Neural cell (in vitro differentiated cells): Measurements from ENCODE around the gene SCRN2. TPM values are rescaled to one million over a fixed set of nuclear protein-coding genes. Genes with fewer than 3 reads are reported as not detected.

ENCODE experiments used
- H2AFZ ChIP-seq: fragments of 200-600, 300-800 bp; sonication (generic), shearing (Covaris generic); 2 replicates; pipeline ENCODE4 v1.6.0; 2014; ENCODE audit warnings: low read depth, mild to moderate bottlenecking, antibody characterized with exemption, low read length, moderate library complexity
- H3F3A ChIP-seq: fragments of 200-600 bp; shearing (Covaris generic); 2 replicates; pipeline ENCODE4 v1.6.1; 2016; ENCODE audit warnings: mild to moderate bottlenecking, moderate library complexity, mixed read lengths, antibody characterized with exemption, low read length; ENCODE audit not compliant: insufficient read depth, poor library complexity, severe bottlenecking
- H3K27ac ChIP-seq: fragments of 200-600, 300-800 bp; sonication (generic), shearing (Covaris generic); 2 replicates; pipeline ENCODE4 v1.5.1; 2014; ENCODE audit warnings: mild to moderate bottlenecking, low read length, moderate library complexity
- H3K27me3 ChIP-seq: fragments of 300-800, 200-600 bp; sonication (generic), shearing (Covaris generic); 2 replicates; pipeline ENCODE4 v1.6.0; 2014; ENCODE audit warnings: mild to moderate bottlenecking, low read depth, low read length, moderate library complexity; ENCODE audit not compliant: insufficient read depth
- H3K36me3 ChIP-seq: fragments of 300-800, 200-600 bp; sonication (generic), shearing (Covaris generic); 2 replicates; pipeline ENCODE4 v1.5.1; 2014; ENCODE audit warnings: mild to moderate bottlenecking, antibody characterized with exemption, low read length, moderate library complexity; ENCODE audit not compliant: insufficient read depth
- H3K4me2 ChIP-seq: fragments of 300-800, 200-600 bp; sonication (generic), shearing (Covaris generic); 2 replicates; pipeline ENCODE4 v1.6.0; 2014; ENCODE audit warnings: mild to moderate bottlenecking, low read length
- H3K4me3 ChIP-seq: fragments of 300-800, 200-600 bp; sonication (generic), shearing (Covaris generic); 2 replicates; pipeline ENCODE4 v1.5.1; 2014; ENCODE audit warnings: mild to moderate bottlenecking, low read length, moderate library complexity
- H3K79me2 ChIP-seq: fragments of 200-600 bp; shearing (Covaris generic); replicated peaks from 2 replicates; pipeline ENCODE4 v1.6.0; 2014; ENCODE audit warnings: mild to moderate bottlenecking, low read length, moderate library complexity; ENCODE audit not compliant: insufficient read depth
- H3K9ac ChIP-seq: fragments of 300-800, 200-600 bp; sonication (generic), shearing (Covaris generic); 2 replicates; pipeline ENCODE4 v1.6.1; 2016; ENCODE audit warnings: mild to moderate bottlenecking, low read length, mixed read lengths
- H3K9me2 ChIP-seq: fragments of 200-600 bp; shearing (Covaris generic); 2 replicates; pipeline ENCODE4 v1.6.1; 2016; ENCODE audit warnings: mild to moderate bottlenecking, low read length, mixed read lengths; ENCODE audit not compliant: insufficient read depth
- H3K9me3 ChIP-seq: fragments of 200-600, 300-800 bp; sonication (generic), shearing (Covaris generic); 2 replicates; pipeline ENCODE4 v1.6.1; 2016; ENCODE audit warnings: mild to moderate bottlenecking, mixed run types, low read length, moderate library complexity, mixed read lengths
- H4K20me1 ChIP-seq: fragments of 200-600 bp; shearing (Covaris generic); 2 replicates; pipeline ENCODE4 v1.6.1; 2016; ENCODE audit warnings: mild to moderate bottlenecking, mixed run types; ENCODE audit not compliant: insufficient read depth
- EP300 ChIP-seq: fragments of 450-650 bp; conservative IDR thresholded peaks from 2 replicates; pipeline ENCODE4 v1.6.1; 2014; ENCODE audit warnings: antibody characterized with exemption, mild to moderate bottlenecking, moderate library complexity; ENCODE audit not compliant: poor library complexity, severe bottlenecking
- EZH2 ChIP-seq: fragments of 200-600, 300-800 bp; shearing (Covaris generic), sonication (generic); IDR thresholded peaks from 2 replicates; pipeline ENCODE4 v1.6.1; 2014; ENCODE audit warnings: antibody characterized with exemption, low read length, borderline replicate concordance, mild to moderate bottlenecking; ENCODE audit not compliant: insufficient read depth, poor library complexity, severe bottlenecking
- MXI1 ChIP-seq: fragments of 450-650 bp; conservative IDR thresholded peaks from 2 replicates; pipeline ENCODE4 v1.6.1; 2014; ENCODE audit warnings: antibody characterized with exemption, mild to moderate bottlenecking; ENCODE audit not compliant: poor library complexity, severe bottlenecking
- RAD21 ChIP-seq: fragments of 450-650 bp; conservative IDR thresholded peaks from 2 replicates; pipeline ENCODE4 v1.6.1; 2014; ENCODE audit warnings: antibody characterized with exemption, mild to moderate bottlenecking, moderate library complexity
- polyA plus RNA-seq: library from polyadenylated mRNA; depleted of rRNA; stranded (reverse); fragments of >200 nt; gene quantifications from 2 replicates; pipeline ENCODE4 v1.2.3, GENCODE V29; 2014
- TF ChIP-seq, protein P1 (sequence below): fragments of 450-650 bp; IDR thresholded peaks from 2 replicates; pipeline ENCODE4 v1.5.1; 2014; ENCODE audit warnings: antibody characterized with exemption, mild to moderate bottlenecking, moderate library complexity; ENCODE audit not compliant: poor library complexity, severe bottlenecking
- TF ChIP-seq, protein P2 (sequence below): IDR thresholded peaks from 2 replicates; pipeline ENCODE4 v1.6.1; 2012; ENCODE audit warnings: borderline replicate concordance

Gene SCRN2
- polyA plus RNA-seq, 1 donor from 2014 or later = 94.0 TPM

DNA sequence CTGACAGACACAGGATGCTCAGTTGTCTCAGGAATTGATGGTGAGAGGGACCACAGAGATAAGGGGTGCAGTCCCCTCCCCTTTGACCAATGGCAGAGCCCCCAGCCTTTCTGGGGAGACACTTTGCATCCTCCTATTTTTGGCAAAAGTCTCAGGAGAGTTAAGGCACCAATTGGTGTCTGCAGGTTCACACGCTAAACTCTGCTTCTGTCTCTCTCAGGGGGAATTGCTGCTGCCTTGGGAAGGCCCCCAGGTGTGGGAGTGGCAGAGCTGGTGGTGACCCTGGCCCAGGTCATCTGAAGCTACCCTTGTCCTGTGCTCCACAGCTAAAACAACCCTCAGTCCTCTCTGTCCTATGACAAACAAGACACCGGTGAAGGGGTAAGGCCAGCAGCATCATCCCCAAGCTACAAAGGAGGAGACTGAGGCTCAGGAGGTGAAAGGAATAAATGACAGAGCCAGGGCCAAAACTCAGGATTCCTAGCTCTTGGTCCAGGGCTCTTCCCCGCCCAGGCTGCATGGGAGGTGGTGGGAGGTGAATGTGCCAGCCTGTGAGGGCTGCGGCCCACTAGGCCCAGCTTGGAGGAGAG lies 39.8 kb downstream of the SCRN2 start:
- Histone ChIP-seq H3K27me3 (peaks cover 15% of the 10 kb centered on the region), H3K27ac (no peak overlapping the region), H3K36me3 (no peaks in the 10 kb centered on the region), H3K9me3 (no peaks in the 10 kb centered on the region), H3F3A (no peaks in the 10 kb centered on the region), H3K4me3 (no peak overlapping the region), H2AFZ (no peak overlapping the region), H3K9ac (no peak overlapping the region), H3K9me2 (no peaks in the 10 kb centered on the region), H4K20me1 (no peaks in the 10 kb centered on the region), H3K79me2 (no peaks in the 10 kb centered on the region), H3K4me2 (no peak overlapping the region)
- TF ChIP-seq EZH2 (no peak), EP300 (no peak), RAD21 (no peak), MXI1 (no peak)
- TF ChIP-seq, protein P1, sequence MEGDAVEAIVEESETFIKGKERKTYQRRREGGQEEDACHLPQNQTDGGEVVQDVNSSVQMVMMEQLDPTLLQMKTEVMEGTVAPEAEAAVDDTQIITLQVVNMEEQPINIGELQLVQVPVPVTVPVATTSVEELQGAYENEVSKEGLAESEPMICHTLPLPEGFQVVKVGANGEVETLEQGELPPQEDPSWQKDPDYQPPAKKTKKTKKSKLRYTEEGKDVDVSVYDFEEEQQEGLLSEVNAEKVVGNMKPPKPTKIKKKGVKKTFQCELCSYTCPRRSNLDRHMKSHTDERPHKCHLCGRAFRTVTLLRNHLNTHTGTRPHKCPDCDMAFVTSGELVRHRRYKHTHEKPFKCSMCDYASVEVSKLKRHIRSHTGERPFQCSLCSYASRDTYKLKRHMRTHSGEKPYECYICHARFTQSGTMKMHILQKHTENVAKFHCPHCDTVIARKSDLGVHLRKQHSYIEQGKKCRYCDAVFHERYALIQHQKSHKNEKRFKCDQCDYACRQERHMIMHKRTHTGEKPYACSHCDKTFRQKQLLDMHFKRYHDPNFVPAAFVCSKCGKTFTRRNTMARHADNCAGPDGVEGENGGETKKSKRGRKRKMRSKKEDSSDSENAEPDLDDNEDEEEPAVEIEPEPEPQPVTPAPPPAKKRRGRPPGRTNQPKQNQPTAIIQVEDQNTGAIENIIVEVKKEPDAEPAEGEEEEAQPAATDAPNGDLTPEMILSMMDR = no peak

DNA sequence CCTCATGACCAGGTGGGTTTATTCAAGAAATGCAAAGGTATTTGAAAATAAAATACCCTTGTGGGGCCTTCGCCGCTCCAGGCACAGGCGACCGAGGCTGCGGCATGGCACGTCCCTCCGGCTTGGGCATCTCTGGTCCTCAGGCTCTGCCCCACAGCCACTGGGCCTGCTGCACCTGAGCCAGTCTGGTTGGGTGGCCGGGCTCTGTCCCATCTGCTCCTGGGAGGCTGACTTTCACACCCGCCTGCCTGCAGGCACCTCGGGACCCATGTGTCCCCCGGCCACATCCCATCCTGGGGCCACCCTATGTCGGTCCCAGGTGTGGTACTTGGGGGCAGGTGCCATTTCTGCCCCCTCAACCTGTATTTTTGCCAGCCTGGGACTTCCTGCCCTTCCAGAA lies 40.4 kb downstream of the SCRN2 start:
- H3K9ac ChIP-seq = no peak overlapping the region
- no peaks in the 10 kb centered on the region for H3K36me3 ChIP-seq
- no peaks in the 10 kb centered on the region for H3K9me2 ChIP-seq
- no peak overlapping the region for H3K4me3 ChIP-seq
- peaks cover 16% of the 10 kb centered on the region for H3K27me3 ChIP-seq
- no peaks in the 10 kb centered on the region for H3F3A ChIP-seq
- H3K27ac ChIP-seq = no peak overlapping the region
- H2AFZ ChIP-seq = no peak overlapping the region
- no peaks in the 10 kb centered on the region for H3K9me3 ChIP-seq
- TF ChIP-seq, protein P1 = no peak
- no peak for TF ChIP-seq MXI1
- TF ChIP-seq, protein P2, sequence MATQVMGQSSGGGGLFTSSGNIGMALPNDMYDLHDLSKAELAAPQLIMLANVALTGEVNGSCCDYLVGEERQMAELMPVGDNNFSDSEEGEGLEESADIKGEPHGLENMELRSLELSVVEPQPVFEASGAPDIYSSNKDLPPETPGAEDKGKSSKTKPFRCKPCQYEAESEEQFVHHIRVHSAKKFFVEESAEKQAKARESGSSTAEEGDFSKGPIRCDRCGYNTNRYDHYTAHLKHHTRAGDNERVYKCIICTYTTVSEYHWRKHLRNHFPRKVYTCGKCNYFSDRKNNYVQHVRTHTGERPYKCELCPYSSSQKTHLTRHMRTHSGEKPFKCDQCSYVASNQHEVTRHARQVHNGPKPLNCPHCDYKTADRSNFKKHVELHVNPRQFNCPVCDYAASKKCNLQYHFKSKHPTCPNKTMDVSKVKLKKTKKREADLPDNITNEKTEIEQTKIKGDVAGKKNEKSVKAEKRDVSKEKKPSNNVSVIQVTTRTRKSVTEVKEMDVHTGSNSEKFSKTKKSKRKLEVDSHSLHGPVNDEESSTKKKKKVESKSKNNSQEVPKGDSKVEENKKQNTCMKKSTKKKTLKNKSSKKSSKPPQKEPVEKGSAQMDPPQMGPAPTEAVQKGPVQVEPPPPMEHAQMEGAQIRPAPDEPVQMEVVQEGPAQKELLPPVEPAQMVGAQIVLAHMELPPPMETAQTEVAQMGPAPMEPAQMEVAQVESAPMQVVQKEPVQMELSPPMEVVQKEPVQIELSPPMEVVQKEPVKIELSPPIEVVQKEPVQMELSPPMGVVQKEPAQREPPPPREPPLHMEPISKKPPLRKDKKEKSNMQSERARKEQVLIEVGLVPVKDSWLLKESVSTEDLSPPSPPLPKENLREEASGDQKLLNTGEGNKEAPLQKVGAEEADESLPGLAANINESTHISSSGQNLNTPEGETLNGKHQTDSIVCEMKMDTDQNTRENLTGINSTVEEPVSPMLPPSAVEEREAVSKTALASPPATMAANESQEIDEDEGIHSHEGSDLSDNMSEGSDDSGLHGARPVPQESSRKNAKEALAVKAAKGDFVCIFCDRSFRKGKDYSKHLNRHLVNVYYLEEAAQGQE = no peak
- H3K4me2 ChIP-seq = no peak overlapping the region
- H3K79me2 ChIP-seq = no peaks in the 10 kb centered on the region
- H4K20me1 ChIP-seq = no peaks in the 10 kb centered on the region
